Measurements from ENCODE around the gene SEPTIN14.
"Not testable (repeated sequence)": the region's sequence is repeated elsewhere in the genome, so short reads cannot be mapped to it uniquely, and the experiment has no call there.

Gene SEPTIN14

GRCh38 chr7:55784151-55784550 is 78.4 kb downstream of the SEPTIN14 start:
- no peak for DNase-seq (ENCODE audit: low spot score)

DNA sequence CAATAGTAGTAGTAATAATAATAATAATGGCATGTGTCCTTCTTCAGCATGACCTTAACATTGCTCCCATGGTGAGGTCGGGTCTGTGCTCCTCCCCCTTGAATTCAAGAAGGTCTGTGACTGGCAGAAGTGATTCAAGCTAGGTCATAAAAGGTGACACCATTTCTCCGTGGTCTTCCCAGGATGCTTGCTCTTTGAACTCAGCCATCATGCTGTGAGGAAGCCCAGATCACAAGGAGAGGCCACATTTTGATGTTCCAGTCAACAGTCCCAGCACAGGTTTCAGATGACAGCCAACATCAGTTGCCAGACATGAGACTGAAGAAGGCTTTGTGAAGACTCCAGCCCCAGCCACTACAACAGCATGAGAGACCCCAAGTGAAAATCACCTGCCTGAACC is 83.9 kb downstream of the SEPTIN14 start:
- DNase-seq (ENCODE audit: low spot score): no peak

DNA sequence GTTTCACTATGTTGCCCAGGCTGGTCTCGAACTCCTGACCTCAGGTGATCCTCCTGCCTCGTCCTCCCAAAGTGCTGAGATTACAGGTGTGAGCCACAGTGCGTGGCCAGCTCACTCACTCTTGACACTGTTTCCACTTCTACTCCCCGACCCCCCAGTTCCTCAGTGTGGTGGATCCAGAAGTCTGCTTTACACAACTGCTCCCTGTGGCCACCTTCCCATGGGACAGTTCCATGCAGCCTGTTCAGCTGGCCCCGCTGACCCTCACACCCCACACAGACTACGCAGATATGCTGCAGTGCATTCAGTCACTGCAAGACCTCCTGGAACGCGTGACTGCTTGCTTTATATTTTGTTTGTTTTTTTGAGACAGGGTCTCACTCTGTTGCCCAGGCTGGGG is 86.4 kb downstream of the SEPTIN14 start:
- DNase-seq (ENCODE audit: low spot score): no peak

DNA sequence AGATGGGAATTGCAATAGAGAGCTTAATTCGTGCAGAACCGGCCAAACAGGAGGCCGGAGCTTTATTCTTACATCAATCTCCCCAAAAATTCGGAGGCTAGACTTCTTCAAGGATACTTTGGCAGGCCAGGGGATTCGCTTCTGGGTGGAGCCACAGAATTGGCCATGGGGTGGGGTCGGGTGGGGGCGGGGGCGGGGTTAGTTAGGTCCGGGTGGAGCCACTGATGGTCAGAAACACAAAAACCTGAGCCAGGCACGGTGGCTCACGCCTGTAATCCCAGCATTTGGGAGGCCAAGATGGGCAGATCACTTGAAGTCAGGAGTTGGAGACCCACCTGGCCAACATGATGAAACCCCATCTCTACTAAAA is 87.5 kb downstream of the SEPTIN14 start:
- no peak for DNase-seq (ENCODE audit: low spot score)

- DNase-seq (ENCODE audit: low spot score): no peak
These were observed 88.1 kb downstream of the SEPTIN14 start for GRCh38 chr7:55774327-55775050.

DNA sequence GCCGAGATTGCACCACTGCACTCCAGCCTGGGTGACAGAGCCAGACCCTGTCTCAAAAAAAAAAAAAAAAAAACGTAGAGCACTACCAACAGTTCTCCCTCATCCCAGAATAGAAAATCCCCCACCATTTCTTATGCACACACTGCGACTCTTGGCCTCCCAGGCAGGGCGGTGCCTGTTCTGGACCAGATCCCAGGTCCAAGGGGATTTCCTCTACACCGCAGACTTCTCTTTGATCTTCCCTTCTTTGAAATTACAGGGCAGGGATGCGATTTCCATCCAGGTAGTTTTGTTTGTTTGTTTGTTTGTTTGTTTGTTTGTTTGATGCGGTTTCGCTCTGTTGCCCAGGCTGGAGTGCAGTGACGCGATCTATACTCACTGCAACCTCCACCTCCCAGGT is 91.8 kb downstream of the SEPTIN14 start:
- DNase-seq (ENCODE audit: low spot score): no peak

- not testable (repeated sequence) for DNase-seq (ENCODE audit: low spot score)
These were observed 109.2 kb downstream of the SEPTIN14 start for GRCh38 chr7:55753274-55753862.

DNA sequence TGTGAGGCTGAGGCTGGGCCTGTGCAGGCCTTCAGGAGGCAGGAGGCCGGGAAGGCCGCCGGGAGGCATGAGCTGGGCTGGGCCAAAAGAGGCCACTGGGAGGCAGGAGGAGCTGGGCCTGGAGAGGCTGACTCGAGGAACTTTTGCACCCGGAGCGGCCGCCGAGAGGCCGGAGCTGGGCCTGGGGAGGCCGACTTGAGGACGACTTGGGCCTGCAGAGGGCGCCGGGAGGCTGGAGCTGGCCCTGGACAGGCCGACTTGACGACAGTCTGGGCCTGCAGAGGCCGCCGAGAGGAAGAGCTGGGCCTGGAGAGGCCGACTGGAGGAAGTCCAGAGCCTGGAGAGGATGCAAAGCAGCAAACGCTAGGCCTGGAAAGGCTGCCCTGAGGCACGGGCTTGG is 117.8 kb downstream of the SEPTIN14 start:
- not testable (repeated sequence) for DNase-seq (ENCODE audit: low spot score)
